Nucleus accumbens (tissue), 56 donors: ENCODE data around the gene FXYD5.

Experiments used
- DNase-seq, 56 donors: peaks; one replicate each; lab custom pipeline; 2025; lab: John Stamatoyannopoulos, UW

The FXYD5 gene

GRCh38 chr19:35154525-35155406 lies at the start of gene FXYD5:
FXYD5 (plus strand) TSS chr19:35154735; CDS start chr19:35155551, 816 bp downstream.
- peak in 1 of 56 donors; percentile 14 for DNase-seq

- no peak for DNase-seq
Observed at GRCh38 chr19:35105047-35105410, 49.5 kb upstream of the FXYD5 start.

GRCh38 chr19:35105411-35106290 lies 48.9 kb upstream of the FXYD5 start:
- peak in 1 of 56 donors; percentile 36 for DNase-seq

- DNase-seq: peak in 52 of 56 donors; percentile 18 to 88 (median 70)
Observed at GRCh38 chr19:35106291-35106583, 48.3 kb upstream of the FXYD5 start.

GRCh38 chr19:35106898-35107541 lies 47.5 kb upstream of the FXYD5 start:
- no peak for DNase-seq

GRCh38 chr19:35107545-35107944 lies 47.0 kb upstream of the FXYD5 start:
- peak in 53 of 56 donors; percentile 14 to 95 (median 81) for DNase-seq

- DNase-seq: no peak
Observed at GRCh38 chr19:35108730-35109129, 45.8 kb upstream of the FXYD5 start.

- peak in 47 of 56 donors; percentile 16 to 76 (median 48) for DNase-seq
Observed at GRCh38 chr19:35109395-35110112, 45.0 kb upstream of the FXYD5 start.

- DNase-seq: no peak
Observed at GRCh38 chr19:35110974-35111373, 43.6 kb upstream of the FXYD5 start.

GRCh38 chr19:35112995-35113688 lies 41.4 kb upstream of the FXYD5 start:
- DNase-seq: no peak

GRCh38 chr19:35114353-35115176 lies 40.0 kb upstream of the FXYD5 start:
- DNase-seq: peak in 54 of 56 donors; percentile 34 to 94 (median 81)

GRCh38 chr19:35115177-35115951 lies 39.2 kb upstream of the FXYD5 start, which contains the start of gene FXYD3:
FXYD3 (plus strand) TSS chr19:35115823; CDS start chr19:35119377, 3,554 bp downstream.
- peak; percentile 63 to 95 (median 86) for DNase-seq

- no peak for DNase-seq
Observed at GRCh38 chr19:35116072-35116801, 38.3 kb upstream of the FXYD5 start.

- peak in 3 of 56 donors; percentile 22 to 27 (median 23) for DNase-seq
Observed at GRCh38 chr19:35117116-35117515, 37.4 kb upstream of the FXYD5 start.

- no peak for DNase-seq
Observed at GRCh38 chr19:35117799-35118198, 36.7 kb upstream of the FXYD5 start.

GRCh38 chr19:35118268-35119020 lies 36.1 kb upstream of the FXYD5 start:
- no peak for DNase-seq
